ENCODE results near the gene MAP1B. TPM values are rescaled to one million over a fixed set of nuclear protein-coding genes. Genes with fewer than 3 reads are reported as not detected.

Gene MAP1B
- polyA plus RNA-seq, 1 donor (not counting 4 experiments of a cell fraction or from before 2014, with no cell fraction given), result 3.3 TPM

DNA sequence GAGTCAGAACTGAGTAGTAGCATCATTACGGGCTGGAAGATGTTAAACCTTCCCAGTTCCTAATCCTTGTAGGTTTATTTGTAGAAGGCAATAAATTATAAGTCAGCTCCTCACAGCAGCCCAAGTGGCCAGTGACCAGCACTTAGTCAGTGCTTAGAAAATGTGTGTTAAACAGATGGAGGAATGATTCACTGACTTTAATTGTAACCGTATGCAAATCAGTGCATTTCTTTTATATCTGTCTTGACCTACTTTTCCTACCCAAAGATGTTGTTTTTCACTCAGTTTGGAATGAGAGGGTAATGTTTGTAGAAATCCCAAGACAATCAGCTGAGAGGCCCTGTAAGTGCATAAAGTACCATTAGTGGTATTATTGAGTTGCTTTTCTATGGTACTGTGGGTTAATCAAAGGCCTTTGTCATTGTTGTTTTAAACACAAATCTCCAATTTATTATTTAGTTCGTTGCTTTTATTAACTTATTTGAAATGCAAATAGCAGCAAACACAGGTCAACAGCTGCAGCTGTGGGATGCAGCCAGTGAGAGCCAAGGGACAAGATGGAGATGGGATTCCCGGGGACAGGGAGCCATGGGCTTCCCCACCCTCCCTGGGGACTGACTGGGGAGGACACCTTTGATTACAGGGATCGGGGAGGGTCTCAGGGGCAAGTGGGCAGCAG lies 49.8 kb downstream of the MAP1B start:
- Histone ChIP-seq H3K9me3 (ENCODE audit: control insufficient read depth, low read depth, low read length) (no peaks in the 10 kb centered on the region), H3K27ac (ENCODE audit: control insufficient read depth, insufficient read depth, low read length) (no peak overlapping the region), H3K4me3 (ENCODE audit: control insufficient read depth in 2 of 3, extremely low read depth in 1 of 3, insufficient read depth in 2 of 3, low read depth in 1 of 3, low read length in 3 of 3) (no peak overlapping the region), H3K79me2 (ENCODE audit: control insufficient read depth, insufficient read depth, low read length) (no peaks in the 10 kb centered on the region), H2AFZ (ENCODE audit: control insufficient read depth, low read length) (no peak overlapping the region), H3K9ac (ENCODE audit: control insufficient read depth, extremely low read depth, insufficient read depth, low read length) (no peak overlapping the region), H3K36me3 (ENCODE audit: control insufficient read depth in 2 of 2, extremely low read depth in 1 of 2, insufficient read depth in 2 of 2, low read length in 2 of 2) (no peaks in the 10 kb centered on the region), H4K20me1 (ENCODE audit: control insufficient read depth, extremely low read depth, insufficient read depth, low read length) (no peaks in the 10 kb centered on the region), H3K4me2 (ENCODE audit: control insufficient read depth, extremely low read depth, insufficient read depth, low read depth, low read length) (no peak overlapping the region), H3K4me1 (ENCODE audit: control insufficient read depth, extremely low read depth, insufficient read depth, low read length) (peaks cover 5% of the 10 kb centered on the region), H3K9me1 (ENCODE audit: control insufficient read depth, extremely low read depth, insufficient read depth, low read length) (no peaks in the 10 kb centered on the region), H3K27me3 (ENCODE audit: control insufficient read depth, extremely low read depth, insufficient read depth, low read length) (no peaks in the 10 kb centered on the region)
- dilution Hi-C loops (cut with MboI; ENCODE audit: extremely low pct_ligation_motif_present, low sequenced_read_pairs), result no loop called here
- TF ChIP-seq, protein P1, sequence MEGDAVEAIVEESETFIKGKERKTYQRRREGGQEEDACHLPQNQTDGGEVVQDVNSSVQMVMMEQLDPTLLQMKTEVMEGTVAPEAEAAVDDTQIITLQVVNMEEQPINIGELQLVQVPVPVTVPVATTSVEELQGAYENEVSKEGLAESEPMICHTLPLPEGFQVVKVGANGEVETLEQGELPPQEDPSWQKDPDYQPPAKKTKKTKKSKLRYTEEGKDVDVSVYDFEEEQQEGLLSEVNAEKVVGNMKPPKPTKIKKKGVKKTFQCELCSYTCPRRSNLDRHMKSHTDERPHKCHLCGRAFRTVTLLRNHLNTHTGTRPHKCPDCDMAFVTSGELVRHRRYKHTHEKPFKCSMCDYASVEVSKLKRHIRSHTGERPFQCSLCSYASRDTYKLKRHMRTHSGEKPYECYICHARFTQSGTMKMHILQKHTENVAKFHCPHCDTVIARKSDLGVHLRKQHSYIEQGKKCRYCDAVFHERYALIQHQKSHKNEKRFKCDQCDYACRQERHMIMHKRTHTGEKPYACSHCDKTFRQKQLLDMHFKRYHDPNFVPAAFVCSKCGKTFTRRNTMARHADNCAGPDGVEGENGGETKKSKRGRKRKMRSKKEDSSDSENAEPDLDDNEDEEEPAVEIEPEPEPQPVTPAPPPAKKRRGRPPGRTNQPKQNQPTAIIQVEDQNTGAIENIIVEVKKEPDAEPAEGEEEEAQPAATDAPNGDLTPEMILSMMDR (optimal IDR thresholded peaks at IDR 0.05 in 1 of 3, IDR thresholded peaks at IDR 0.05 in 1 of 3, conservative IDR thresholded peaks at IDR 0.05 in 1 of 3; ENCODE audit: extremely low read depth in 1 of 3, insufficient read depth in 2 of 3, low read length in 3 of 3), result no peak
- no peak for TF ChIP-seq EZH2 (IDR thresholded peaks at IDR 0.05; ENCODE audit: low read length)
- no peak for FAIRE-seq
- DNase-seq (ENCODE audit: low read depth, low spot score), result no peak

GRCh38 chr5:72157625-72157962 lies 50.3 kb downstream of the MAP1B start:
- no peaks in the 10 kb centered on the region for H4K20me1 ChIP-seq (ENCODE audit: control insufficient read depth, extremely low read depth, insufficient read depth, low read length)

More at GRCh38 chr5:72157625-72157962, 50.3 kb downstream of the MAP1B start:
- Histone ChIP-seq H3K4me1 (ENCODE audit: control insufficient read depth, extremely low read depth, insufficient read depth, low read length) (peaks cover 5% of the 10 kb centered on the region), H3K36me3 (ENCODE audit: control insufficient read depth in 2 of 2, extremely low read depth in 1 of 2, insufficient read depth in 2 of 2, low read length in 2 of 2) (no peaks in the 10 kb centered on the region), H3K9me1 (ENCODE audit: control insufficient read depth, extremely low read depth, insufficient read depth, low read length) (no peaks in the 10 kb centered on the region), H2AFZ (ENCODE audit: control insufficient read depth, low read length) (no peak overlapping the region), H3K4me2 (ENCODE audit: control insufficient read depth, extremely low read depth, insufficient read depth, low read depth, low read length) (no peak overlapping the region), H3K9ac (ENCODE audit: control insufficient read depth, extremely low read depth, insufficient read depth, low read length) (no peak overlapping the region), H3K9me3 (ENCODE audit: control insufficient read depth, low read depth, low read length) (no peaks in the 10 kb centered on the region), H3K27ac (ENCODE audit: control insufficient read depth, insufficient read depth, low read length) (no peak overlapping the region), H3K79me2 (ENCODE audit: control insufficient read depth, insufficient read depth, low read length) (no peaks in the 10 kb centered on the region), H3K27me3 (ENCODE audit: control insufficient read depth, extremely low read depth, insufficient read depth, low read length) (no peaks in the 10 kb centered on the region), H3K4me3 (ENCODE audit: control insufficient read depth in 2 of 3, extremely low read depth in 1 of 3, insufficient read depth in 2 of 3, low read depth in 1 of 3, low read length in 3 of 3) (no peak overlapping the region)
- dilution Hi-C loops (cut with MboI; ENCODE audit: extremely low pct_ligation_motif_present, low sequenced_read_pairs), result no loop called here
- TF ChIP-seq, protein P1 (optimal IDR thresholded peaks at IDR 0.05 in 1 of 3, IDR thresholded peaks at IDR 0.05 in 1 of 3, conservative IDR thresholded peaks at IDR 0.05 in 1 of 3; ENCODE audit: extremely low read depth in 1 of 3, insufficient read depth in 2 of 3, low read length in 3 of 3), result no peak
- TF ChIP-seq EZH2 (IDR thresholded peaks at IDR 0.05; ENCODE audit: low read length), result no peak
- FAIRE-seq (no peak), DNase-seq (ENCODE audit: low read depth, low spot score) (no peak)
